GM21825 (cell line): Measurements from ENCODE around the gene INTS11.

ENCODE experiments used
- ATAC-seq: cut with Tn5 transposase; IDR thresholded peaks from one replicate; pipeline ENCODE4 v1.9.1; 2021; ENCODE audit warnings: mild to moderate bottlenecking, moderate library complexity; ENCODE audit not compliant: unreplicated experiment

The INTS11 gene

DNA sequence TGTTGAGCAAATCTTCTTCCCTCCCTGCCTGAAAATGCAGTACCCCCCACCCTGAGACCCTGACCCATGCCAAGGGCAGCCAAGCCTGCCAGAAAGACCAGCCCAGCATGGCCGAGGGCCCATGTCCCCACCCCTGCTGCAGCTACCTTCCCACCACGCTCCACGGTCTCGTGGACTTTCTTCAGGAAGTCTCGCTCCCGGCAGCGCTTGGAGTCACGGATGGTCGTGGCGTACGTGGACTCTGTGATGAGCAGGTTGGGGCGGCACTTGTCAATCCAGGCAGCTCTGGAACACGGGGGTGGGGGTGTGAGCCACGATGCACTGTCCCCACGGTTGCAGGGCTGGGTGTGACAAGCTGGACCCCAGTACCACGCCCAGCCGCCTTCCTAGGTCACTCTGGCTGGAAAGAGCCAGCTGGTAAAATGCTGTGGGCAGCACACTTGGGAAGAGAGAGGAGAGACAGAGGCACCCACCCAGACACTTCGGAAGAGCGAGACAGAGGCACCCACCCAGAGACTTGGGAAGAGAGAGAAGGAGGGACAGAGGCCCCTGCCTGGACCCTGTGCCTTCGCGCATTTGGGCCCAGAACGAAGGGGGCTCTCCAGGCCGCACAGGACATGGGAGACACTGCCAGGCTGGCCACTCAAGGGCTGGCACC lies 9.7 kb downstream of the INTS11 start:
- ATAC-seq: no peak

DNA sequence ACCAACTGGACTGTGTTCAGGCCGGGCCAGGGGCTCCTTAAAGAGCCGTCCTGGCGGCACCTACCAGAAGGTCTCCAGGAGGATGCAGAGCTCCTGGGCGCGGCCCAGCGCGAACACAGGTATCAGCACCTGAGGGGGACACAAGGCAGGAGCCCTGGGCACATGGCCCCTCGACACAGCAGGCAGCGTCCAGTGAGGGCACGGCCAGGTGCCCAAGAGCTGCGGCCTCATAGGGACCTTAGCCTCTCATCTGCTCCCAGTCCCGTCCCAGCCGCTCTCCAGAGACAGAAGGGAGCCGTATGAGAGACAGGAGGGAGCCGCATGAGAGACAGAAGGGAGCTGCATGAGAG lies 10.2 kb downstream of the INTS11 start:
- no peak for ATAC-seq

DNA sequence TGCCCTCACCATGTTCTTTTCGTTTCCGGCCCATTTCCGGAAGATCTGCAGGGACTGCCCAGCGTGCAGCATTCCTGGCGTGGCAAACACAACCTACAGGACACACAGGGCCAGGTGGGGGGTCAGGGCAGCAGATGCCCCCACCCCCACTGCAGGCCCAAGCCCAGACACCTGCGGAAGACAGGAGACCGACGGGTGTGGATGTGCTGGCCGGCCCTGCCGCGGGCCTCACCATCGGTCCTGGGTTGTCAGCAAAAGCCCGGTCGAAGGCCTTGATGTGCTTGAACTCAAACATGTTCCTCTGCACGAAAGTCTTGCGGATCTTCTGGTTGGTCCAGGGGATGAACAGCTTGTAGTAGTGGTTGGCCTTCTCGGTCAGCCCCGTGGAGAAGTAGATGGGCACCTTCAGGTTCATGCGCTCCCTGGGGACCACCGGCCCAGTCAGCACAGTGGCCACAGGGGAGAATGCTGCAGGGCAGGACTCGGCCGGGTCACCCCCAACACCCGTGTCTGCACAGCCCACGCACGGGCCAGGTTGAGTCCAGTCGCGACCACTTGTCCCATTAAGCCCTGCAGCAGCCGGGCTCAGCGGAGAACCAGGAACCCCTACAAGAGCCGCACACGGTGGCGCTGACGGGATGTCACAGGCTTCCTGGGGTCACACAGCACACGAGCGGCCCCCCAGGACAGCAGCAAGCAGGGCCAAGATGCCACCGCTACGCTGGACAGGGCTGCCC lies 10.8 kb downstream of the INTS11 start:
- ATAC-seq: no peak

DNA sequence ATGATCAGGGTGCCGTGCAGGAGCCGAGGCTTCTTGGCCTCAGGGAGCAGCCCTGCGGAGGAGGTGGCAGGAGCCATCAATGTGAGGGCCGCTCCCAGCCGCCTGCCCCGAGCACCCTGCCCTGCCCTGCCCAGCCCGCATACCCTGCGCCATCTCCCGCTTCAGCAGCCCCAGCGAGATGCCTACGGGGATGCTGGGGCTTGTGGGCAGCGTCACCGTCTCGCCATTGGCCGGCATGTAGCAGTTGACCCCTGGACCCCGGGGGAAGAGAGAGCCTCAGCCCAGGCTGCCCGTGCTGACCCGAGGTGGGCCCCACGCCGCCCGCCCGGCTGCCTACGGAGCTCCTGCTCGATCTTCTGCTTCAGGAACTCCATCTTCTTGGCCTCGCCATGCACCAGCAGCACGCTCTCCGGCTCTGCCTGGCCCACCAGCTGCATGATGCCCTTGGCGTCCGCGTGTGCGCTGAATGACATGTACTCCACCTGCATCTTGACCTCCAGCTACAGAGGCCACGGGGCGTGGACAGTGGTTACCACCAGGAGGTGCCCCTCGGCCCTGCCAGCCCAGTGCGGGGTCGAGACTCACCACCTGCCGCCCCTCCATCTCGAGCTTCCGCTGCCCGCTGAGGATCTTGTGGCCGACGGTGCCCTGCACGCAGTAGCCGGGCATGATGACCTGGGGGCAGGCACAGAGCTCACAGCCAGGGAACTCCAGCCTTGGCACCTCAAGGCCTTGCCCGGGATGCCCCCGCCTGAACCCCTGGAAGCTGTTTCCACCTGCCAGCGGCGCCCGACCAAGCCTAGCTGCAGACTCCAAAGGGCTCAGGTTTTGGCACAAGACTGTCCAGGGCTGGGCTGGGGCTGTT lies 11.8 kb downstream of the INTS11 start:
- no peak for ATAC-seq

DNA sequence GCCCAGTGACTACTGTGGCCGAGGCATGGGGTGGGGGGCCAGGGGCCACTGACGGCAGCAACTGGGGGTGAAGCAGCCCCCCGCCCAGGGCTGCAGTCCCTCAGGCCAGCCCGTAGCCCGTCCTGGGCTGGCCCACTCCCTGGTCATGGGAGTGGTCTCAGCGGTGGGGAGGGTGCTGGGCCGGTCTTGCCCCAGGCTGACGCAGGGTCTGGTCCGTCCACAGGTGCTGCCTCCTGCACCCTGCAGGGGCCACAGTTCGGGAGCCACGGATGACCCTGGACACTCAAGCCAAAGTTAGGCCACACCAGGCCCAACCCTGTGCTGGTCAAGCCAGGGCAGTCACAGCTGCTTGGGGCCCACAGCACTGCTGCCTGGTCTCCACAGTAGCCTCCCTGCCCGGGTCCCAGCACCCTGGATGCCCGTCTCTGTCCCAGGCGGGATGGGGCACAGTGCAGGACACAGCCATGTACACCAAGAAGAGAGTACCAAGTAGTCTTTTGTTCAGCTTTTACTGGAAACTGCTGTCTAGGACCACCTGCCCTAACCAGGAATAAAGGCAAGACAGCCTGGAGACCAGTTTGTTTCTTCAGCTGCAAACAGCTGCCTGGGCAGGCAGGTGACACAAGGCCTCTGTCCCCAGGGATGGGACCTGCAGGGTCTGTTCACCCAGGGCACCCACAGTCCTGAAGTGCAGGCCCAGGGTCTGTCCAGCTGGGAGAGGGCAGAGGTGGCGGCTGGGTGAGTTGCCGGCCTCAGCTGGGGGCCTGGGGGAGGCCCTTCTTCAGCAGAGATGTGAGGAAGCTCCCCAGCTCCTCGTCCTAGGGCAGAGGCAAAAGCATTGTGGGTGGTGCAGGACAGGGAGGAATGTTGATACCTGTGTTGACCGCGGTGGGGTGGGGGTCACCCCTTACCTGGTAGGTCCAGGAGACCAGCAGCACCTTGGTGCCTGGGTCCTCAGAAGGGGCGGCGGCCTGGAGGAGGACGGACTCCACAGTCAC lies 13.1 kb downstream of the INTS11 start:
- no peak for ATAC-seq

DNA sequence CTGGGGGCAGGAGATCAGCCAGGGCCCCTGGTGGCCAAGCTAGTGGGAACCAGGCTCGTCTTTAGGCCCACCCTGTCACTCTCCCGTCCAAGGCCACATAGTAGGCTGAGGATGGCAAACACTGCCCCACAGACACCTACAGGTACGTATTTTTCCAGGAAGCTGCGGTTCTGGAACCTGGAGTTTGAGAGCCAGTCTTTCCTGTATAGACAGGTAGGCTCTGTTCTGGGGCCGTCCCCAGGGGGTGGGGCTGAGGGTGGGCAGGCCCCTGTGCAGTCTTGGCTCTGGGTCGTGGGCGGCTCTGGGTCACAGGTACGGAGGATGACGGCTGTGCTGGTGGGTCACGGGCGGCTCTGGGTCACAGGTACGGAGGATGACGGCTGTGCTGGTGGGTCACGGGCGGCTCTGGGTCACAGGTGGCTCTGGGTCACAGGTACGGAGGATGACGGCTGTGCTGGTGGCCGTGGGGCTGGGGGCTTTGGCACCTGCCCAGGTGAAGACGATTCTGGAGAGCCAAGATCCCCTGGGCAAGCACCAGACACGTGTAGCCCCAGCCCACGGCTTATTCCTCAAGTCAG lies 13.9 kb downstream of the INTS11 start:
- no peak for ATAC-seq

DNA sequence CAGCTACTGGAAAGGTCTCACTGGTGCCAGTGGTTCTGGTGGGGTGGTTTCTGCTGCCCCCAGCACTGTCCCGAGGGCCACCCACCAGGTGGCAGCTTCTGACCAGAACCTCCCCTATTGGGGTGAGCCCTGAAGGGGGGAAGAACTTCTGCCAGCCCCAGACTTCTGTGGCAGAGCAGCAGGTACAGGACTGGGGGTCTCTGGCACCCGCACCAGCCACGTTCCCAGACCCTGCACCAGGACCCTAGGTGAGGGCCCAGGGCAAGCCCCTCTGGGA lies 14.4 kb downstream of the INTS11 start:
- no peak for ATAC-seq

DNA sequence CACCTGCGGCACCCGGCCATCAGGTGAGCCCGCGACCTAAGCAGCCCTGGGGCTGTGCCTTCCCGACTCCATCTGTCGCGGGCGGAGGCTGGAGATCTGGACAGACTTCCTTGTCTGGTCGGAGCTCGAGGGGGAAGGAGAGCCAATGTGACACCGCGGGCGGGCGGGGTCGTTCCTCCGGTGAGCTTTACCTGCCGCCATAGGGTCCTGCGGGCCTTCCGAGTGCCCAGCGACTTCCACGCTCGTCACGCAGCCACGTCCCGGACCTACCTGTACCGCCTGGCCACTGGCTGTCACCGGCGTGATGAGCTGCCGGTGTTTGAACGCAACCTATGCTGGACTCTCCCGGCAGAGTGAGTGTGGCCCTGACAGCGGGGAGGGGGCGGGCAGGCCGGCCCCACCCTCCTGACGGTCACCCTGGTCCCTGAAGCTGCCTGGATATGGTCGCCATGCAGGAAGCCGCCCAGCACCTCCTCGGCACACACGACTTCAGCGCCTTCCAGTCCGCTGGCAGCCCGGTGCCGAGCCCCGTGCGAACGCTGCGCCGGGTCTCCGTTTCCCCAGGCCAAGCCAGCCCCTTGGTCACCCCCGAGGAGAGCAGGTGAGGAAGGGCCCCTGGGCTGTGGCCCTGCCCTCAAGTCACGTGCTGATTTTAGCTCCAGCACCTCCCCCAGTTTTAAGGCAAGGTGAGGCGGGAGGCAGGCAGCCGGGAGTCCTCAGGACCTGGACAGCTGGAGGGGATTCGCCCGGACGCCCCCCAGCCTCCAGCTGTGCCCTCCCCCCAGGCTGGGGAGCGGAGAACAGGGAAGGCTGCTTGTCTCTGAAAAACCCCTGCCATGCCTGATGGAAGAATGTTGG lies 15.0 kb downstream of the INTS11 start:
- ATAC-seq: no peak

DNA sequence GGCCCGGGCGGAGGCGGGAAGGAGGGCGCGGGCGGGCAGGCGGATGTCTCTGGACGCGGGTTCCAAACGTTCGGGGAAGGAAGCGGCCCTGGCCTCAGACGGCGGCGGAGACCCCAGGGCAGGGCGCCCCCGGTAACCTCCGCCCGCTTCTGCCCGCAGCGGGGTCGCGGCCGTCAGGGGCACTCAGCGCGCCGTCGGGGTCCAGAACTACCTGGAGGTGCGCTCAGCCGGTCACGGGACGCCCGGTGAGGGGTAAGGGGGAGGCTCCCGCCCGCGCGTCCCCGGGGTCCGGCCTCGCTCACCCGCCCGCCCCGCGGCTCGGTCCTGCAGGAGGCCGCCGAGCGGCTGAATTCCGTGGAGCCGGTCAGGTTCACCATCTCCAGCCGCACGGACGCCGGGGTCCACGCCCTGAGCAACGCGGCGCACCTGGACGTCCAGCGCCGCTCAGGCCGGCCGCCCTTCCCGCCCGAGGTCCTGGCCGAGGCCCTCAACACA lies 15.7 kb downstream of the INTS11 start:
- peak; percentile 1 for ATAC-seq

DNA sequence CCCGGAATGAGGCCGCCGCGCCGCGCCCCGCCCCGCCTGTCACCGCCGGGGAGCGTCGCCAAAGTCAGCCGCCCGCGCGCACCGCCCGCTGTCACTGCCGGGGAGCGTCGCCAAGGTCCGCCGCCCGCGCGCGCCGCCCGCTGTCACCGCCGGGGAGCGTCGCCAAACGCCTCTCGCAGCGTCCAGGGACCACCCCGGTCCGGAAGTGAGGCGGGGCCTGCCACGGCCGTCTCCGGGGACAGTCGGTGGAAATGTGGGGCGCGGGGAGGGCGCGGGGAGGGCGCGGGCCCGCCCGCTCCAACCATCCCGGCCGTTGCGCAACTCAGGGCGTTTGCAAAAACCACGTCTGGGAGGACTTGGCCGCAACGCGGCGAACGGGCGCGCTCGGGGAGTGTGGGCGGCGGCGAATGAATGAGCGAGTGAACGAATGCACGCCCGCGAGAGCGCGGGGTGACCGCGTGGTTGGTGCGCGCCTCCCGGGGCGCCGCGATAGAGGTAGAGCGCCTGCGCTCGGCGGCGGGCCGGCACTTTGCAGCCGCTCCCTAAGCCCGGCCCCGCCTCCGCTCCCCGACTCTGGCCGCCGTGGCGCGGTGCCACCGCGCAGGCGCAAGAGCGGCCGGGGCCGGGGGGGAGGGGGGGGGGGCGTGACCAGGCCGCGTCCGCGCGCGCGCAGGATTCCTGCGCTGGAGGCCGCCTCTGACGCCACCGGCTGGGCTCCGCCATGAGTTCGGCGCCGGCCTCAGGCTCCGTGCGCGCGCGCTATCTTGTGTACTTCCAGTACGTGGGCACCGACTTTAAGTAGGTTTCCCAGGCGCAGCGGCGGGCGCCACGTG lies 16.3 kb downstream of the INTS11 start, which contains the start of the genes ACAP3 and PUSL1:
Gene ACAP3, minus strand, starts transcription at position 8 of the 833 bp plus-strand sequence. CDS start 115 bp downstream, outside the sequence.
Gene PUSL1, plus strand, starts transcription at position 675 of the 833 bp plus-strand sequence. Its CDS starts 47 bp downstream, at position 722.
- ATAC-seq: peak; percentile 44

DNA sequence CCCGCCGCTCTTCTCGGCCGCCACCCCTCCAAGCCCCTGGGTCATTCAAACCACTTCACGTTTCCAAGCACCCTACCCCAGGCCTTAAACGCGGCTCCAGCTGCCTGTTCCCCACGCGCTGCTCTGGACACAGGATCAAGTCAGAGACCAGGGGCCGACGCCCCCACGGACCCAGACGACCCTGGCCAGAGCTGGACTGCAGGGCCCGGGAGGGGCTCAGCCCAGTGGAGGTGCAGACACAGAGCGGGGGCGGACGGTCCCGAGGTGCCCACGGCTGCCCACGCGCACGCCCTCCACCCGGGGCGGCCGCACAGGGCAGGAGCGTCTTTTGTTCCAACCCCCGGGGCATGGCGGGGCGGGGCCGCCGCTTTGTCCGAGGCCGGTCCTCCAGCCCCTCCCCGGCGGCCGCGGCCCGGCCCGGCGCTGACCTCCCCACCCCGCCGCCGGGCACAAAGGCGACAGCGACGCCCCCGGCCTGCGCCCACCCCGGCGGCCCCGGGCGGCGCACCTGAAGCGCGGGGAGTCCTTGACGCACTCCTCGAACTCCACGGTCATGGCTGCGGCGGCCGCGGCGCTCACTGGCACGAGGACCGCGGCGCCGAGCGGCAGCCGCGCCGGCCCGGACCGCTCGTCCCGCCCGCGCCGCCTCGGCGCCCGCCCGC lies 17.1 kb downstream of the INTS11 start:
- ATAC-seq: peak; percentile 4

DNA sequence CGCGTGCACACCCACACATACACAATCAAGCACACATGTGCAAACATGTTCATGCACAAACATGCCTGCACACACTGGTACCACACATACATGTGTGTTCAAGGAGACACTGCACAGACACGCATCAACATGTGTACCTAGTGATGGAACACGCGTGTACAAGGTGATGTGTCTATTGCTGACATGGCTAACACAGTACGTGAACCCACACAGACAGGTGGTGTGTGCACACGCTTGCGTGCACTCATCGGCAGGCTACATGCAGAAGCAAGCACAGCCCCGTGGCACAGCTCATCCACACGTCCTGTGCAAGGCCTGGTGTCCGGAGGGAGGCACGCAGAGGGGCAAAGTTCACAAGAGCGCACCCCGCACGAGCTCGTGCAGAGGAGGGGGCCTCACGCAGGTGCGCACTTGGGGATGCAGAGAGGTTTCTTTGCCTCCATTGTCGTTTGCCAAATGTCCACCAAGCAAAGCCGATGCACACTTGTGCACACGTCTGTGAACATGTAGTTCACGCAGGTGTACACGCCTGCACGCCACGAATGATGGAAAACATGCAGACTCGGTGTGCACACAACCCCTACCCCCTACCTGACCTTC lies 17.7 kb downstream of the INTS11 start:
- no peak for ATAC-seq

DNA sequence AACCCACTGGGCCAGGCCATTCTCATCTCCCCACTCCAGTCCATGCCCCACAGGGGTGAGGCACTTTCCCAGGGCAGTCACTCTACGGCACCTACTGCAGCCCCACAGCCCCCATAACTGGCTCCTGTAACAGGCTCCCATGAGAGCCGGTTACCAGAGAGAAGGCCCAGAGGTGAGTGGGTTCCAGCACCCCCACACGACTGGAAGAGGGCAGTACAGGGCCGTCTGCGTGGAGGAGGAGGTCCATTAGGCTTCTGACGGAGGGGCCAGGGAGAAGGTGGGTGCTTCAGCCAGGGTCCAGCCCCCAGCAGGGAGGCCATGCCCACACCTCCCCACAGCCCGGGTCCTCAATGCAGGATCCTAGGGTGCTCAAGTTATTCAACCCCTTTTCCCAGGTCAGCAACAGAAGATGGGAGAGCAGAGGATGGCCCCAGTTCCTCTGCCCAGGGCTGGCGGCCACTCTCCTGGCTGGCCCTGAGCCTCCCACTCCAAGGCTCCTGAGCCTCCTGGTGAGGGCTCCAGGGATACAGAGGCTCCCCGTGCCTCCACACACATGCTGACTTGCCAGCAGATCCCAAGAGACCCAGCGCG lies 18.3 kb downstream of the INTS11 start:
- no peak for ATAC-seq

DNA sequence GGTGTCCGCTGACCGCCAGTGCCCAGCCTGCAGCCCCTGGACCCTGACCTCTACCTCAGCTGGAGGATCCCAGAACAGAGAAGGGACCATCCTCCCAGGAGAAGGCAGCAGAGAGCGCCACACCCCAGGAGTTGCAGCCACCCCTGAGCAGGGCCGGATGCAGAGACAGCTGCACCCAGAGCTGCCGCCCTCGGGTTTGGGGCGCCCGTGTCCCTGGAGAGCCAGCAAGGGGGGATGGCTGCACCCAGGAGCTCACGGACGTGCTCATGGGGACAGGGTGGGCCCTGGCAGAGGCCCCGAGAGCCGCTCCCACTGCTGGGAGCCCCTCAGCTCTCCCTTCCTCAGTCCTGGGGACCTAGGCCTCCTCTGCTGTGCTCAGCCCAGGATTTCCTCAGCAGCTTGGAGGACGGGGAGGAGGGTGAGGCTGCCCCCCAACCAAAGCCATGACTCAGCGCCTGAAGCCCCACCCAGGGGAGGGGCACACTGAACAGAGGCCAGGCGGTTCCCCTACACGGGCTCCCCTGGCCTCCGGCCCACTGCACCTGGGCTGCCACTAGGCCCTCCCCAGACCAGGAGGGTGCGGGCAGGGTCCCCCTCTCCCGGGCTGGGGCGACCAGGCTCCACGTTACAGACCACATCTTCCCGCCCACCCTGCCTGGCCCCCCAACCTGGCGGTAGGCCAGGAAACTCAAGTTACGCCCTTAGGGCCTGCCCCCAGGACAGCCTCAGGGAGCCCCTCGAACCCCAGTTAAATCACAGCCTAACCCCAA lies 19.0 kb downstream of the INTS11 start:
- no peak for ATAC-seq

DNA sequence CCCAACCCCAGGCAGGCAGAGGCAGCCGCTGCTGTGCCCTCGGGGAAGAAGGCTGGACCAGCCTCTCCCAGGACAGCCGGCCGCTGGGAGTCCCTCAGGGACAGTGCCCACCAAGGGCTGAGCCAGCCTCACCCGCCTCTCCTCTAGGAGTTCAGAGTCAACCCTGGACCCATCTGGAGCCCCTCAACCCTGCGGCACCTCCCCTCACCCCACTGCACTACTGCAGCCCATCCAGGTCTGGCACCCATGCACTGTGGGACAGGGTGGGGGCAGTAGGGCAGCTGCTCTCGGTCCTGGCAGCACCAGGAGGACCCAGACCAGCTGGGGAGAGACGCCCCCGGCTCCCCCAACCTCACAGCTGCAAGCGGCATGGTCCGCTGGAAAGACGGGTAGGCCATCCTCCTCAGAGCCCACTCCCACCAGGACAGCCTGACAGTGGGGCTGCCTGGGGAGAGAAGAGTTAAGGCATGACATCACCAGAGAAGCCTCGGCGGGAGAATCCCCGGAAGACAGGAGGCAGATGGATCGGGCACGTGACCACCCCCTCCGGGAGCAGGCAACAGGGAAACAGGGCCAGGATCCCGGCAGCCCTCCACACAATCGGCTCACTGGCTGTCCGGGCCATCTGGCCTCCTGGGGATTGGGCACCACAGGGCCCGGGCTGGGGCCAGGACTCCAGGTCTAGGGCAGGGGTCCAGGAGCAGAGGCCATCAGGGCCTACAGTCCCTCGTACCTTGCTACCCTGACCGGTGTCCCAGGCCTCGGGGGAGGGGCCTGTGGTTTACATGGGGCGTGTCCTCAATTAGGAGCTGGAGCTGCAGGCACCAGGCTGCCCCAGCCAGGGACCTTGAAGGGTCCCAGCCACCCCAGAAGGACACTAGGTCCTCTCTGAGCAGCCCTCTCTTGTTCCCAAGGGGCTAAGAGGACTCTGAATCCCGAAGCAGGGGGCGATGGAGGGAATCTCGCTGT lies 19.8 kb downstream of the INTS11 start:
- no peak for ATAC-seq
